ENCODE data around the gene TNS3. TPM values are rescaled to one million over a fixed set of nuclear protein-coding genes. Genes with fewer than 3 reads are reported as not detected.

Gene TNS3
- total and polyA plus RNA-seq, 10 donors, result 17.7 to 247 (median 147) TPM

DNA sequence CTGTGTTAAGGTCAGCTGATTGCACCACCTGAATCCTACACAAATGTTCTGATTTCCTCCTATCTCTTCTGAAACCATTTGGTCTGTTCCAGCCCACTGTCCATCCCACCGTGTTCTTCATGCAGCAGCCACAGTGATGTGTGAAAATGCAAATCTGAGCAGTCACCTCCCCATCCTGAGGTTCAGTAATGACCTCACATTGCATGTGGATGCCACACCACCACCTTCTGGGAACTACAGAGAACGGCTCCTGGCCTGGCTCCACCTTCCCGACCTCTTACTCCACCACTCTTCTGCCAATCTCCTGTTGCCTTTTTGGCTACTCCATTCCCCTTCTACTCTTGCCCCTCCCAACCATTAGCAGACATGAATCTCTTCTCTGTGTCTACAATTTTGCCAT lies 244.4 kb downstream of the TNS3 start:
- Histone ChIP-seq H3K4me3 (no peak overlapping the region), H3K36me3 (peaks cover 0 to 83% (median 9%) of the 10 kb centered on the region in 6 donors), H3K4me1 (no peaks in the 10 kb centered on the region), H3K27me3 (replicated peaks in 1 of 7) (no peaks in the 10 kb centered on the region), H3K9me3 (no peaks in the 10 kb centered on the region), H3K27ac (no peak overlapping the region)
- peak; percentile 32 for DNase-seq
- 71 to 86% (median 76%) methylated on average over 3 of the region's 3 CpGs for WGBS, 5 donors
- intact Hi-C loops (cut with DNase I; ENCODE audit: low total_unique reads), result no loop called here
- TF ChIP-seq, protein P1, sequence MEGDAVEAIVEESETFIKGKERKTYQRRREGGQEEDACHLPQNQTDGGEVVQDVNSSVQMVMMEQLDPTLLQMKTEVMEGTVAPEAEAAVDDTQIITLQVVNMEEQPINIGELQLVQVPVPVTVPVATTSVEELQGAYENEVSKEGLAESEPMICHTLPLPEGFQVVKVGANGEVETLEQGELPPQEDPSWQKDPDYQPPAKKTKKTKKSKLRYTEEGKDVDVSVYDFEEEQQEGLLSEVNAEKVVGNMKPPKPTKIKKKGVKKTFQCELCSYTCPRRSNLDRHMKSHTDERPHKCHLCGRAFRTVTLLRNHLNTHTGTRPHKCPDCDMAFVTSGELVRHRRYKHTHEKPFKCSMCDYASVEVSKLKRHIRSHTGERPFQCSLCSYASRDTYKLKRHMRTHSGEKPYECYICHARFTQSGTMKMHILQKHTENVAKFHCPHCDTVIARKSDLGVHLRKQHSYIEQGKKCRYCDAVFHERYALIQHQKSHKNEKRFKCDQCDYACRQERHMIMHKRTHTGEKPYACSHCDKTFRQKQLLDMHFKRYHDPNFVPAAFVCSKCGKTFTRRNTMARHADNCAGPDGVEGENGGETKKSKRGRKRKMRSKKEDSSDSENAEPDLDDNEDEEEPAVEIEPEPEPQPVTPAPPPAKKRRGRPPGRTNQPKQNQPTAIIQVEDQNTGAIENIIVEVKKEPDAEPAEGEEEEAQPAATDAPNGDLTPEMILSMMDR (IDR thresholded peaks at IDR 0.05 in 8 of 11, conservative IDR thresholded peaks at IDR 0.05 in 3 of 11), result no peak
- TF ChIP-seq POLR2AphosphoS5 (IDR thresholded peaks at IDR 0.05) (no peak), POLR2A (IDR thresholded peaks at IDR 0.05) (no peak)

DNA sequence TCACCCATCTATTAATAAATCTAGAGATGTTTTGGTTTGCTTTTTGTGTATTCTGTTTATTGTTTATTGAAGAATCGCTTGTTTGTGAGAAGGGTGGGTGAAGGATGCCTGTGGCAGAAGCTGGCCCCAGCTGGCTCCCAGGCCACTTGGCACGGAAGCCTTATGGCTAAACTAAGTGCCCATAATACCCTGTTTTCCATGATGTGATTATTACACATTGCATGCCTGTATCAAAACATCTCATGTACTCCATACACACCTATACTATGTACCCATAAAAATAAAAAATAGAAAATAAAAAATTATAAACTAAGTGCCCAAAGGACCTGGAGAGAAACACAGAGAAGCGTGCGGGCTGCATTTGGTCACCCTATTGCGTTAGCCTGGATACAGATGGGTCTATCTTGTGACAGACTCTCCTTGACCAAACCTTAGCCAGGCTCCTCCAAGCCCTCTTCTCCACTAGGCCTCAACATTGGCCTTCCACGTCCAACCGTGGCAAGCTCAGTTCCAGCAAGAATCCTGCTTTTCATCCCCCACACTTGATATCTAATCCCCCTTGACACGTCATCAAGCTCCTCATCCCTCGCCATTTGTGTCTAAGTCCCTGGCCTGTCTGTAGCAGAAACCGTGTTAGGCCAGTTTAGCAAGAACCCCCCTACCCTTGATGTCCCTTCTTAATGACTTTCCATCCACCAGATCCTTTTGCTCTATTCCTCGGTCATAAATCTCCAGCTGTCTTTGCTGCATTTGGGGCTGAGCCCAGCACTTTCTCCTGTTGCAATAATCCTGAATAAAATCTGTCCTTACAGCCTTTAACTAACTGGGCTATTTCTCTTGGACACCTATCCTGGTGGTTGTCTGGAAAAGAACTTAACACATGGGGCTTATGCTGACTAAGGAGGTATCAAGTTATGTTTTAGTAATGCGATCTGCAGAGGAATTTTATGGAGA lies 245.2 kb downstream of the TNS3 start:
- Histone ChIP-seq H3K4me3 (no peak overlapping the region), H3K27ac (no peak overlapping the region), H3K4me1 (no peaks in the 10 kb centered on the region), H3K9me3 (no peaks in the 10 kb centered on the region), H3K36me3 (peaks cover 0 to 83% (median 7%) of the 10 kb centered on the region in 6 donors), H3K27me3 (replicated peaks in 1 of 7) (no peaks in the 10 kb centered on the region)
- WGBS, 5 donors, result 87 to 96% (median 94%) methylated on average over 12 of the region's 12 CpGs
- intact Hi-C loops (cut with DNase I; ENCODE audit: low total_unique reads), result no loop called here
- TF ChIP-seq POLR2AphosphoS5 (IDR thresholded peaks at IDR 0.05) (no peak), POLR2A (IDR thresholded peaks at IDR 0.05) (no peak)
- TF ChIP-seq, protein P1 (IDR thresholded peaks at IDR 0.05 in 8 of 11, conservative IDR thresholded peaks at IDR 0.05 in 3 of 11), result no peak
- DNase-seq, result peak; percentile 46

DNA sequence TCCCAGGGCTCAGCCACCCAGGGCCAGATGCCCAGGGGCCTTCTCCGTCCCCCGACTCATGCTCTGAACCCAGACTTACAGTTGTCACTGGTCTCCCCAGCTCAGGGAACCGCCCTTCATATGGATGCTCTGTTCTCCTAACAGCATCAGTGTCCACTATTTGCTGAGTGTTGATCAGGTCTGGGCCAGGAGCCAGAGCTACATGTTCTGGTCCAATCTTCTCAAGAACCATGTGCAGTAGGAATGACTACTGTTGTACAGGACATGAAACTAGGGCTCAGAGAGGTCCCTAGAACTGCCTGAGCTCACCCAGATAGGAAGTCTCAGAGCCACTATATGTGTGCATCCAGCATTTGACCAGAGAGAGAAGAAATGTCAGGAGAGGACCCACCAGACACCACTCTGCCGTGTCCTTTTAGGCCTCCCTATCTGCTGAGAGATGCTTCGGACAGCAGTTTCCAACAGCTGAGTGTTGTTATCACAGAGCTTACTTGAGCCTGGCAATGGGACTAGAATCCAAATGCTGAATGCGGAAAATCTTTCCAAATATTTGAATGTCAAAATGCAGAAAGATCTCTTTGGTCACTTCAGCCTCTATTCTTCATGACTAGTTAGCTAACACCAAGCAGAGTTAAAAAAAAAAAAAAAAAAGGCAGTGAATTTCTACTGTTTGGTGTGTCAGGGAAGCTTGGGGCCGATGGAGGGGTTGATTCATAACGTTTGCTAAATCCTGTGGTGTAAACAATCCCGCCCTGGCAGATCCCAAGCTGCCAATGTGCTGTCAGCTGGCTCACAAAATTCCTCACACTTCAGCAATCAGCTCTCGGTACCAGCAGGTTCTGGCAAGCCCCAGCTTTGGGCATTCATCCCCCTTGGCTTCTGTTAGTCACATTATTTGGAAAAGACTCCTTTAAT lies 246.1 kb downstream of the TNS3 start:
- H3K27ac ChIP-seq, result no peak overlapping the region
- no peaks in the 10 kb centered on the region for H3K4me1 ChIP-seq
- DNase-seq, result peak; percentile 33
- TF ChIP-seq, protein P1 (IDR thresholded peaks at IDR 0.05 in 8 of 11, conservative IDR thresholded peaks at IDR 0.05 in 3 of 11), result no peak
- no peak for TF ChIP-seq POLR2AphosphoS5 (IDR thresholded peaks at IDR 0.05)
- no peak for TF ChIP-seq POLR2A (IDR thresholded peaks at IDR 0.05)
- H3K27me3 ChIP-seq (replicated peaks in 1 of 7), result no peaks in the 10 kb centered on the region
- H3K4me3 ChIP-seq, result no peak overlapping the region
- peaks cover 0 to 83% (median 9%) of the 10 kb centered on the region in 6 donors for H3K36me3 ChIP-seq
- no peaks in the 10 kb centered on the region for H3K9me3 ChIP-seq
- intact Hi-C loops (cut with DNase I; ENCODE audit: low total_unique reads), result no loop called here
- 78 to 92% (median 87%) methylated on average over 10 of the region's 10 CpGs for WGBS, 5 donors

Data from spleen (tissue), 11 donors.